Stomach smooth muscle (tissue), 2 donors: ENCODE measurements around the gene CD70.
"Not testable (repeated sequence)": the region's sequence is repeated elsewhere in the genome, so short reads cannot be mapped to it uniquely, and the experiment has no call there.

Experiments used
- H3K27ac ChIP-seq: one replicate; pipeline ENCODE4 v1.7.0; 2013; ENCODE audit warnings: mild to moderate bottlenecking, low read length, inconsistent platforms
- H3K27me3 ChIP-seq, 2 donors: one replicate each; pipeline ENCODE4 v1.7.0; 2013; ENCODE audit warnings: low read length in 2 of 2; ENCODE audit not compliant: insufficient read depth in 2 of 2, control insufficient read depth in 1 of 2
- H3K36me3 ChIP-seq, 2 donors: one replicate each; pipeline ENCODE4 v1.7.0; 2013; ENCODE audit warnings: low read length in 2 of 2; ENCODE audit not compliant: control insufficient read depth in 2 of 2, insufficient read depth in 2 of 2
- H3K4me1 ChIP-seq: one replicate; pipeline ENCODE4 v1.7.0; 2013; ENCODE audit warnings: low read length; ENCODE audit not compliant: control insufficient read depth, insufficient read depth
- H3K4me3 ChIP-seq, 2 donors: one replicate each; pipeline ENCODE4 v1.7.0; 2013; ENCODE audit warnings: low read length in 2 of 2
- H3K9ac ChIP-seq, 2 donors: one replicate each; pipeline ENCODE4 v1.7.0; 2013; ENCODE audit warnings: low read length in 2 of 2, mild to moderate bottlenecking in 1 of 2
- H3K9me3 ChIP-seq, 2 donors: one replicate each; pipeline ENCODE4 v1.7.0; 2013; ENCODE audit warnings: low read length in 2 of 2; ENCODE audit not compliant: control insufficient read depth in 2 of 2
- donor health status: healthy.
- donor health status: Pancreatic carcinoma.

Gene CD70

DNA sequence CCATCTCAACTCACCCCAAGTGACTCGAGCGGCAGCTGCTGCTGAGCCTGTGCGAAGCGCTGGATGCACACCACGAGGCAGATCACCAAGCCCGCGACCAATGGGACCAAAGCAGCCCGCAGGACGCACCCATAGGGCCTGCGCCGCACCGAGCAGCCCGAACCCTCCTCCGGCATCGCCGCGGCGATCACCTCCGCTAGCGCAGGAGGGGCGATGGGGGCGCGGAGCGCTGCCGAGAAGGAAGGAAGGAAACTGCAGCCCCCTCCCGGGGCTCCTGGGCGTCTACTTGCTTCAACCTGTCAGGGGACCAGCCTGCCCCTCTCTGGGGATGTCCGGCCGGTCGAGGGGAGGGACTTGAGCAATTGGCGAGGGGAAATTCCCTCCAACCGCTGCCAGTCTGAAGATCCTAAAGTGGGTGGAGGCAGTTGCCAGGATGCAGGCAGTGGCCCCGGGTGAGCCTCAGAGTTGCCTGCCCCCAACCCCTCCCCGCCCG lies at the start of gene CD70:
Gene CD70, minus strand, starts transcription at position 324 of the 493 bp plus-strand sequence. Its CDS starts 148 bp downstream, at position 176.
- Histone ChIP-seq H3K4me3 (no peak within 1 kb of the TSS), H3K27me3 (peaks cover 46 to 49% of the 10 kb centered on the region in 2 donors), H3K9ac (no peak within 1 kb of the TSS)

DNA sequence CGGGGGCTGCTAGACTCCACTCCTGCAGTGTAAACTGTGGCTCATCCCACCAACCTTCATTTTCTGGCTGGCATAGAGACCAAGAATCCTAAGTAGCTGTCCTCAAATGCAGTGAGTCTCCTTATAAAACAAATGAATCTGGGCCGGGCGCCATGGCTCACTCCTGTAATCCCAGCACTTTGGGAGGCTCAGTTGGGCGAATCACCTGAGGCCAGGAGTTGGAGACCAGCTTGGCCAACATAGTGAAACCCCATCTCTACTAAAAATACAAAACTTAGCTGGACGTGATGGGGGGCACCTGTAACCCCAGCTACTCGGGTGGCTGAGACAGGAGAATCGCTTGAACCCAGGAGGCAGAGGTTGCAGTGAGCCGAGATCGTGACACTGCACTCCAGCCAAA lies 49.4 kb upstream of the CD70 start:
- H3K27me3 ChIP-seq, H3K36me3 ChIP-seq, H3K9ac ChIP-seq, H3K9me3 ChIP-seq, H3K4me3 ChIP-seq, H3K27ac ChIP-seq, H3K4me1 ChIP-seq: not testable (repeated sequence)

More for the DNA sequence above, at the start of gene CD70:
- no peak within 1 kb of the TSS for H3K27ac ChIP-seq
- H3K36me3 ChIP-seq = no peaks in the 10 kb centered on the region
- H3K4me1 ChIP-seq = peaks cover 8% of the 10 kb centered on the region
- peaks cover 0 to 3% of the 10 kb centered on the region in 2 donors for H3K9me3 ChIP-seq

GRCh38 chr19:6639439-6639838 lies 48.5 kb upstream of the CD70 start:
- H3K9ac ChIP-seq = no peak overlapping the region
- H3K4me3 ChIP-seq = no peak overlapping the region
- H3K27me3 ChIP-seq = peaks cover 0 to 5% of the 10 kb centered on the region in 2 donors
- H3K27ac ChIP-seq = no peak overlapping the region
- H3K36me3 ChIP-seq = no peaks in the 10 kb centered on the region
- H3K9me3 ChIP-seq = no peaks in the 10 kb centered on the region
- H3K4me1 ChIP-seq = no peaks in the 10 kb centered on the region

DNA sequence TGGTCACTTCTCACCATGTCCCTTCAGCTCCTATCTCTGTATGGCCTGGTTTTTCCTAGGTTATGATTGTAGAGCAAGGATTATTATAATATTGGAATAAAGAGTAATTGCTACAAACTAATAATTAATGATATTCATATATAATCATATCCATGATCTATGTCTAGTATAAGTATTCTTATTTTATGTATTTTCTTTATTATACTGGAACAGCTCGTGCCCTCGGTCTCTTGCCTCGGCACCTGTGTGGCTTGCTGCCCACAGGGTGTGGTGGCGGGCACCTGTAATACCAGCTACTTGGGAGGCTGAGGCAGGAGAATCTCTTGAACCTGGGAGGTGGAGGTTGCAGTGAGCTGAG lies 42.5 kb upstream of the CD70 start:
- H3K4me1 ChIP-seq, H3K9ac ChIP-seq, H3K27ac ChIP-seq, H3K9me3 ChIP-seq, H3K36me3 ChIP-seq, H3K27me3 ChIP-seq, H3K4me3 ChIP-seq: not testable (repeated sequence)

DNA sequence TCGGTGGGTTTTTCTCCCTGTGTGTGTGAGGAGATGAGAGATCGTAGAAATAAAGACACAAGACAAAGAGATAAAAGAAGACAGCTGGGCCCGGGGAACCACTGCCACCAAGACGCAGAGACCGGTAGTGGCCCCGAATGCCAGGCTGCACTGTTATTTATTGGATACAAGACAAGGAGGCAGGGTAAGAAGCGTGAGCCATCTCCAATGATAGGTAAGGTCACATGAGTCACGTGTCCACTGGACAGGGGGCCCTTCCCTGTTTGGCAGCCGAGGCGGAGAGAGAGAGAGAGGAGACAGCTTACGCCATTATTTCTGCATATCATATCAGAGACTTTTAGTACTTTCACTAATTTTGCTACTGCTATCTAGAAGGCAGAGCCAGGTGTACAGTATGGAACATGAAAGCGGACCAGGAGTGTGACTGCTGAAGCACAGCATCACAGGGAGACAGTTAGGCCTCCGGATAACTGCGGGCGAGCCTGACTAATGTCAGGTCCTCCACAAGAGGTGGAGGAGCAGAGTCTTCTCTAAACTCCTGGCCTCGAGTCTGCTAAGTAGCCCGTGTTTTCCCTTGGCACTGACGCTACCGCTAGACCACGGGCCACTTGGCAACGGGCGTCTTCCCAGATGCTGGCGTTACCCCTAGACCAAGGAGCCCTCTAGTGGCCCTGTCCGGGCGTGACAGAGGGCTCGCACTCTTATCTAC lies 42.0 kb upstream of the CD70 start:
- H3K27me3 ChIP-seq, H3K4me1 ChIP-seq, H3K9me3 ChIP-seq, H3K4me3 ChIP-seq, H3K36me3 ChIP-seq, H3K9ac ChIP-seq, H3K27ac ChIP-seq: not testable (repeated sequence)

- H3K4me1 ChIP-seq = no peaks in the 10 kb centered on the region
- H3K9ac ChIP-seq = no peak overlapping the region
- no peak overlapping the region for H3K27ac ChIP-seq
- H3K36me3 ChIP-seq = no peaks in the 10 kb centered on the region
- H3K4me3 ChIP-seq = no peak overlapping the region
- H3K9me3 ChIP-seq = no peaks in the 10 kb centered on the region
- peaks cover 0 to 2% of the 10 kb centered on the region in 2 donors for H3K27me3 ChIP-seq
Measured at GRCh38 chr19:6632002-6632621, 41.2 kb upstream of the CD70 start.

DNA sequence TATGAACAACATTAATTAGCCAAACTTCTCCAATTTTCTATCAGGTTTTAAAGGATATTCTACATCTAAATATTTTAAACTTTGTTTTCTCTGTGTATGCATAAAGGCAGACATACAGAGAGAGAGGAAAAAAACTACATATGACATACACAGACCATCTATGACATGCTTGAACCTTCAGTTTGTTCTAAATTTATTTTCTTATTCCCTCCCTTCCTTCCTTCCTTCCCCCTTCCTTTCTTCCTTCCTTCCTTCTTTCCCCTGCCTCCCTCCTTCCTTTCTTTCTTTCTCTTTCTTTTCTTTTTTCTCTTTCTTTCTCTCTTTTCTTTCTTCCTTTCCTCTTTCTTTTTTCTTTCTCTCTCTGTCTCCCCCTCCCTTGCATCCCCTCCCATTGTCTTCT lies 35.8 kb upstream of the CD70 start:
- H3K9ac ChIP-seq = no peak overlapping the region
- no peaks in the 10 kb centered on the region for H3K9me3 ChIP-seq
- H3K4me3 ChIP-seq = no peak overlapping the region
- no peaks in the 10 kb centered on the region for H3K27me3 ChIP-seq
- no peak overlapping the region for H3K27ac ChIP-seq
- H3K4me1 ChIP-seq = no peaks in the 10 kb centered on the region
- no peaks in the 10 kb centered on the region for H3K36me3 ChIP-seq

GRCh38 chr19:6617374-6617773 lies 26.4 kb upstream of the CD70 start:
- peaks cover 0 to 3% of the 10 kb centered on the region in 2 donors for H3K9me3 ChIP-seq
- no peak overlapping the region for H3K9ac ChIP-seq
- H3K4me3 ChIP-seq = no peak overlapping the region
- no peak overlapping the region for H3K27ac ChIP-seq
- no peaks in the 10 kb centered on the region for H3K4me1 ChIP-seq
- H3K27me3 ChIP-seq = peaks cover 0 to 2% of the 10 kb centered on the region in 2 donors
- H3K36me3 ChIP-seq = no peaks in the 10 kb centered on the region

GRCh38 chr19:6616011-6616410 lies 25.1 kb upstream of the CD70 start:
- H3K9ac ChIP-seq = no peak overlapping the region
- no peaks in the 10 kb centered on the region for H3K4me1 ChIP-seq
- H3K9me3 ChIP-seq = peaks cover 0 to 3% of the 10 kb centered on the region in 2 donors
- H3K27me3 ChIP-seq = peaks cover 6 to 7% of the 10 kb centered on the region in 2 donors
- no peaks in the 10 kb centered on the region for H3K36me3 ChIP-seq
- no peak overlapping the region for H3K27ac ChIP-seq
- no peak overlapping the region for H3K4me3 ChIP-seq

DNA sequence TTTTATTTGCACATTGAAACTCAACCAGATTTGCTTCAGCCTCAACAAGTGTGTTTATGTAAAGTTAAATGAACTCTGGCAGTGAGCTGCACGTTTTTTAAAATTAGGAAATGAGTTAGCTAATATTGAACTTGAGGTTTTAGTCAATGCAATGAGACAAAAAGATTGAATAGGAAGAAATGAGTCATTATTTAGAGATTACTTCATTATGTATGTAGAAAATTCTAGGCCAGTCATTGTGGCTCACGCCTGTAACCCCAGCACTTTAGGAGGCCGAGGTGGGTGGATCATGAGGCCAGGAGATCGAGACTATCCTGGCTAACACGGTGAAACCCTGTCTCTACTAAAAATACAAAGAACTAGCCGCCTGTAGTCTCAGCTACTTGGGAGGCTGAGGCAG lies 22.8 kb upstream of the CD70 start:
- Histone ChIP-seq H3K36me3 (no peaks in the 10 kb centered on the region), H3K27ac (no peak overlapping the region), H3K9ac (no peak overlapping the region), H3K9me3 (peaks cover 0 to 3% of the 10 kb centered on the region in 2 donors), H3K4me3 (no peak overlapping the region), H3K4me1 (no peaks in the 10 kb centered on the region), H3K27me3 (peaks cover 7 to 10% of the 10 kb centered on the region in 2 donors)
